ENCODE results near the gene RPS6KA5.

The RPS6KA5 gene

DNA sequence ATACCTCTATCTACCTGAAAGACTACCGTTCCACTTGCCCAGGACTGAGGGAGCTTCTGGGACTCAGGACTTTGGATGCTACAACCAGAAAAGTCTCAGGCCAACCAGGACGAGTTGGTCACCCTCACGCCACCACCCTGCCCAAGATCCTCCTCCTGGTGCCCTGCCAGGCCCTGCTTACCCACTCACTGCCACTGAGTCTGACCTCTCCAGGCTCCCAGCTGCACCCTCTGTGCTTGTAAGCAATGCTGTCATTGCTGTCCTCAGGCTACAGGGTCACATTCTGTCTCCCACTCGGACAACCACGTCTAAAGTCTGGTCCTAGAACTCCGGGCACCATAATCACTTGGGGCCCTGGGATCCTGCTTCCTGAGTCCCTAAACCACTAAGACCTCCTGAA is 253.4 kb downstream of the RPS6KA5 start:
- no peak for DNase-seq (ENCODE audit: low spot score)

DNA sequence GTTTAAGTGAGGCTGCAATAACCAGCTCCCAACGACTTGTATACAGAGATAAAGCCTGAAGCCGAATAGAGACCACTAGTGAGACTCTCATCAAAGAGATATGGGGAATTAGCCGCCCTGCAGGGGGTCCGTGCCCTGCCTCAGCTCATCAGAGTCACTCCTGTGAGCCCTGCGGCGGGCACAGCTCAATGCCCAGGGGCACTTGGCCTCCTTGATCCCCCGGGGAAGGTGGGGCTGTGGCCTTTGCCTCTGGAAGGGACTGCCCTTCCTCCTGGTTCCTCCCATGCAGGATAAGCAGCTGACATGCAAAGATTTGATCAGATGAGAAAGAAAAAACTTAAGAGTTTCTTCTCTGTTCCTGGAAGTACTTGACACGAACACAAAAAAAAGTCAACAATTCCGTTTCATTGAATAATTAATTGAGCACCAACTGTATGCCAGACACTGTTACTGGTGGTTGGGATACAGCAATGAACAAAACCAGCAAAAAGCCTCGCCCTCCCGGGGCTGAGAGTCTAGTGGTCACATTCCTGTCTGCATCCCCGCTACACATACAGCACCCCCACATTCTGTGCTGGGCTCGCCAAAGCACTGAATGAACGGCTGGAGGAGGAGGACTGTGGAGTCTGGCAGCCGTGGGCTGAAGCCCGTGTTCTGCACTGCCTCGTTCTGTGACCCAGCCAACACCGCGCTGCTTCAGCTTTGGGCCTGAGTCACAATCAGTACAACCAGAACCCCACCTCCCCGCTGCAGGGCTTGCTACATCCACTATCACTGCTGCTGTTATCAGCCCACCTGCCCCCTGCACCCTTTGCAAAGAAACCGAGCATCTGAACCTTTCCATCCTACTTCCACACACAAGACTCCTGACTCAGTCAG is 254.5 kb downstream of the RPS6KA5 start:
- no peak for DNase-seq (ENCODE audit: low spot score)

DNA sequence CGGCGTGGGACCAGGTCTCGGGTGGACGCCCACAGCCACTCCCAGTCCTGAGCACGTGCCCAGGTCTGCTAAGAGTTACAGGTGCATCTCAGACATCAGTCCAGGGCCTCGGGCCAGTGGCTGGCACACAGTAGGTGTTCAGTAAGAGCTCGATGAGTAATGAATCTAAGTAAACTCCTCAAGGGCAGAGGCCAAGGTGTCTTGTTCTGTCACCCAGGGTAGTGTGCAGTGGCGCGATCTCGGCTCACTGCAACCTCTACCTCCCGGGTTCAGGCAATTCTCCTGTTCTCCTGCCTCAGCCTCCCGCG is 255.4 kb downstream of the RPS6KA5 start:
- no peak for DNase-seq (ENCODE audit: low spot score)

DNA sequence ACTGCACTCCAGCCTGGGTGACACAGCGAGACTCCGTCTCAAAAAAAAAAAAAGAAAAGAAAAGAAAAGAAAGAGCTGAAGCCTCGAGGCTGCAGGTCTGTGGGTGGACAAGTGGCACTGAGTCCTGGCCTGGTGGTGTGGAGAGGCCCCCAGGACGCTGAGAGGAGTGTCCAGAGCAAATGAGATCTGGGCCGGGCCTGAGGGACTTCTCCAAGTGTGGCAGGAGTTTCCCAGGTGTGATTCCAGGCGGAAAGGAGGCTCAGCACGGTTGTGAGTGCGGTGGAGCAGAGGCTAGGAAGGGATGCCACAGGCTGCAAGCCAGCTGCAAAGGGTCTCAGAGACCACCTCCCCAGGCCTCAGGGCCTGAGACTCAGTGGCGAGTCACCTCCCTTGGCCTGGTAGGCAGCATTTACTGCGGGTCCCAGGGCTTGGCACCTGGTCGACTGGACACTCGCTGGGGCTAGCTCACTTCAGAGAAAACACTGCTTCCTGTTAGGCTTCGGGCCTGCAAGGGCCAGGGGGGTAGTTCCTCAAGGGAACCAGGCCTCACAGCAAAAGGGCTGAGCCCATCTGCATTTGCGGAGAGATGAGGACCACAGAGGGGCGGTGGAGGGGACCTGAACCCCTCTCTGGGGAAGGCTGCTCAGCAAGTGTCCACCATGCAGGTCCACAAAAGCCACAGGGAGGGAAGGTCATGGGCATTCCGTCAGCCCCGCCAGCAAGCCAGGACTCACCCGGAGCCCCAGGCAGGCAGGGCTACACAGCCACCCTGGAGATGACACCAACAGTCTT is 256.0 kb downstream of the RPS6KA5 start:
- no peak for DNase-seq (ENCODE audit: low spot score)

DNA sequence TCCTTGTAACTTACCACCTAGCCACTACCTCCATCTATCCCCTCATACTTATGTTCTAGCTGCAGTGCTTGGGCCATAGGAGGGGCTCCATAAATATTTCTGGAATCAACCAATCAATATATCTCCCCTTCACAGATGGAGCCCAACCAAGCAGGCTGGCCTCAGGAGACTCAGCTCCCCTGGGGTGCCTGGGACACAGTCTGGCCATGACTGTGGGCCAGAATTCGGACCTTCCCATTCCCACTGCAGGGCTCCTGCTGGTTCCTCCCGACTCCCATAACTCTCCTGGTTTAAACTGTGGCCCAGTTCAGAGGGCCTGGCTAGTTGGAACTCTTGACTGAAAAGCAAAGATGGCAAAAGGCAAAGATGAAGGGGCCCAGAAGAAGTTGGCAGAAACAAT is 257.2 kb downstream of the RPS6KA5 start:
- DNase-seq (ENCODE audit: low spot score) = no peak

DNA sequence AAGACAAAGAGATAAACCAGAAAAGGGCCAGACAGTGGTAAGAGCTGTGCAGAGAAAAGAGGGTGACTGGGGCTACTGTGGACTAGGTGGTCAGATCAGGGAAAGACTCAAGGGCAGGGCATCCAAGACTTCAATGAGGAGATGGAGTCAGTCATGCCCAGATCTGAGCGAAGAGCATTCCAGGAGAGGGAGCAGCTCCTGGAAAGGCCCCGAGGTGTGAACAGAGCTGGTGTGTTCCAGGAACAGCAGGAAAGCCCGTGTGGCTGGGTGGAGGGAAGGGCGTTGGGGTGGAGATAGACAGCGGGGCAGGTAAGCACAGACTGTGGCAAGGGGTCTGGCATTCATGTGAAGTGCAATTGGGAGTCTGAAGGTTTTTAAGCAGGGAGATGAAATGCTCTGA is 261.0 kb downstream of the RPS6KA5 start:
- DNase-seq (ENCODE audit: low spot score) = no peak

DNA sequence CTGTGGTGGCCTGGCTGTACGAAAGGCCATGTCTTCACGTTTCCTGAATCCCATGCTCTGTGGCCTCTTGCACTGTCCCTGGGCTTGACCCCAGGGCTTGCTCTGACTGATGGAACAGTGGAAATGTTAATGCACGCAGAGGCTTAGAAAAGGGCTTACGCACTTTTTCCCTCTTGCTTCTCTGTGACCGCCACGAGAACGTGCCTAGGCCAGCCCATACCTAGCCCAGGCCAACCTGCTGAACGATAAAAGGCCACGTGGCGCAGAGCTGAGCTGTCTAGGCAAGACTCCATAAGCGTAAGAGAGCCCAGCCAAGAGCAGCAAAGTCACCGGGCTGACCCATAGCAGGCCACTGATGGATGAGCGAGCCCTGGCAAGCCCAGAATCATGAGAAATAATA is 262.5 kb downstream of the RPS6KA5 start:
- no peak for DNase-seq (ENCODE audit: low spot score)
